PC-9 (cell line): ENCODE data around the gene BCCIP. TPM values are rescaled to one million over a fixed set of nuclear protein-coding genes. Genes with fewer than 3 reads are reported as not detected.

Source experiments
- BruUV-seq: library from RNA; stranded (reverse); fragments of 400-500 nt; replicated peaks from 2 replicates; lab custom pipeline; 2021; lab: Mats Ljungman, UMichigan
- CTCF ChIA-PET: fragments of 300-600 bp; sonication (Branson Sonifier 250); formaldehyde crosslinking; loops from one replicate; lab custom pipeline; 2022; ENCODE audit warnings: antibody characterized with exemption; lab: Charles Lee
- POLR2A ChIA-PET: fragments of 300-600 bp; sonication (Branson Sonifier 250); formaldehyde crosslinking; loops from one replicate; lab custom pipeline; 2022; ENCODE audit warnings: antibody characterized with exemption; ENCODE audit not compliant: unreplicated experiment; lab: Charles Lee
- DNase-seq, 2 experiments: peaks; one replicate each; pipeline versions ENCODE4 v3.0.0 to v3.0.0-alpha.2; 2015 to 2022; ENCODE audit warnings: mixed read lengths in 1 of 2
- H2AFZ ChIP-seq: fragments of 200-600 bp; sonication (generic); 2 replicates; pipeline ENCODE4 v1.8.1; 2017; ENCODE audit warnings: antibody characterized with exemption
- H3F3A ChIP-seq: fragments of 200-600 bp; sonication (generic); 2 replicates; pipeline ENCODE4 v1.8.1; 2017; ENCODE audit warnings: antibody characterized with exemption, mild to moderate bottlenecking, low read depth; ENCODE audit not compliant: insufficient read depth
- H3K27ac ChIP-seq: fragments of 200-600 bp; sonication (generic); 2 replicates; pipeline ENCODE4 v1.6.1; 2016; ENCODE audit warnings: mixed run types
- H3K27me3 ChIP-seq: fragments of 200-600 bp; sonication (generic); 2 replicates; pipeline ENCODE4 v1.6.1; 2016; ENCODE audit warnings: low read depth, mixed run types; ENCODE audit not compliant: insufficient read depth
- H3K36me3 ChIP-seq: fragments of 200-600 bp; sonication (generic); 2 replicates; pipeline ENCODE4 v1.6.1; 2016; ENCODE audit warnings: low read depth, mixed run types
- H3K4me1 ChIP-seq: fragments of 200-600 bp; sonication (generic); replicated peaks from 2 replicates; pipeline ENCODE4 v1.6.1; 2016; ENCODE audit warnings: mixed run types; ENCODE audit not compliant: insufficient read depth
- H3K4me2 ChIP-seq: fragments of 200-600 bp; sonication (generic); 2 replicates; pipeline ENCODE4 v1.6.1; 2017; ENCODE audit warnings: mixed run types
- H3K4me3 ChIP-seq: fragments of 200-600 bp; sonication (generic); 2 replicates; pipeline ENCODE4 v1.6.1; 2016; ENCODE audit warnings: mixed run types
- H3K79me2 ChIP-seq: fragments of 200-600 bp; sonication (generic); 2 replicates; pipeline ENCODE4 v1.6.1; 2017; ENCODE audit warnings: low read depth, mixed run types
- H3K9me2 ChIP-seq: fragments of 200-600 bp; sonication (generic); 2 replicates; pipeline ENCODE4 v1.8.1; 2017; ENCODE audit warnings: mild to moderate bottlenecking; ENCODE audit not compliant: insufficient read depth
- H3K9me3 ChIP-seq: fragments of 200-600 bp; sonication (generic); 2 replicates; pipeline ENCODE4 v1.8.1; 2016; ENCODE audit warnings: low read depth; ENCODE audit not compliant: insufficient read depth
- H4K20me1 ChIP-seq: fragments of 200-600 bp; sonication (generic); 2 replicates; pipeline ENCODE4 v1.8.1; 2017; ENCODE audit not compliant: insufficient read depth
- CTCF ChIP-seq: fragments of 200-600 bp; sonication (generic); conservative IDR thresholded peaks from 2 replicates; pipeline ENCODE4 v1.6.1; 2017; ENCODE audit warnings: mixed run types, antibody characterized with exemption, mild to moderate bottlenecking, moderate library complexity
- EZH2 ChIP-seq: fragments of 200-600 bp; sonication (generic); IDR thresholded peaks from 2 replicates; pipeline ENCODE4 v1.8.0; 2017; ENCODE audit warnings: antibody characterized with exemption, low read depth
- intact Hi-C: fragments of 100-400 bp; cut with micrococcal nuclease; formaldehyde crosslinking; loops from one replicate; pipeline ENCODE4 v1.10.0; 2022; ENCODE audit not compliant: unreplicated experiment
- total RNA-seq: library from RNA; stranded (reverse); gene quantifications from 2 replicates; pipeline ENCODE4 v1.2.3, GENCODE V29; 2021

Gene BCCIP
- total RNA-seq, 1 experiment from 2014 or later: 46.0 TPM

GRCh38 chr10:125797424-125797823 is 25.9 kb upstream of the BCCIP start:
- POLR2A ChIA-PET: interaction anchor here (0.5 to 0.6 kb wide), 2 partner anchors 13 to 750 kb away, joined by 7 to 36 read pairs; no protein-coding TSS in a partner anchor
- intact Hi-C loops: no loop called here

GRCh38 chr10:125797994-125798662 is 25.2 kb upstream of the BCCIP start:
- TF ChIP-seq EZH2 (no peak), CTCF (no peak)
- no peaks in the 10 kb centered on the region for H3F3A ChIP-seq
- H3K27ac ChIP-seq: no peak overlapping the region
- H3K4me3 ChIP-seq: no peak overlapping the region
- H4K20me1 ChIP-seq: no peaks in the 10 kb centered on the region
- H3K4me1 ChIP-seq: no peaks in the 10 kb centered on the region
- no peaks in the 10 kb centered on the region for H3K79me2 ChIP-seq
- H3K27me3 ChIP-seq: no peaks in the 10 kb centered on the region
- ChIA-PET CTCF (no interaction called here), POLR2A (interaction anchor here (0.6 kb wide), 2 partner anchors 750 to 968 kb away, joined by 3 to 36 read pairs; no protein-coding TSS in a partner anchor)
- no peaks in the 10 kb centered on the region for H3K9me3 ChIP-seq
- no peaks in the 10 kb centered on the region for H3K9me2 ChIP-seq
- H3K36me3 ChIP-seq: 0 out of 2 replicates have a peak, but pooled peaks cover 3% of the 10 kb centered on the region
- H3K4me2 ChIP-seq: no peak overlapping the region
- intact Hi-C loops: no loop called here
- no peak for DNase-seq
- no TSS peak for BruUV-seq
- no peak overlapping the region for H2AFZ ChIP-seq

More at GRCh38 chr10:125797424-125797823, 25.9 kb upstream of the BCCIP start:
- CTCF ChIA-PET: interaction anchor here (0.6 kb wide), 1 partner anchor 22 kb away, joined by 3 read pairs; no protein-coding TSS in a partner anchor
- Histone ChIP-seq H3K27me3 (no peaks in the 10 kb centered on the region), H3K4me1 (no peaks in the 10 kb centered on the region), H3K79me2 (no peaks in the 10 kb centered on the region), H3K9me3 (no peaks in the 10 kb centered on the region), H4K20me1 (no peaks in the 10 kb centered on the region), H3K27ac (no peak overlapping the region), H3F3A (no peaks in the 10 kb centered on the region), H3K9me2 (no peaks in the 10 kb centered on the region), H2AFZ (no peak overlapping the region), H3K4me2 (no peak overlapping the region), H3K36me3 (0 out of 2 replicates have a peak, but pooled peaks cover 3% of the 10 kb centered on the region), H3K4me3 (no peak overlapping the region)
- no TSS peak for BruUV-seq
- no peak for DNase-seq
- TF ChIP-seq EZH2: no peak
- no peak for TF ChIP-seq CTCF

DNA sequence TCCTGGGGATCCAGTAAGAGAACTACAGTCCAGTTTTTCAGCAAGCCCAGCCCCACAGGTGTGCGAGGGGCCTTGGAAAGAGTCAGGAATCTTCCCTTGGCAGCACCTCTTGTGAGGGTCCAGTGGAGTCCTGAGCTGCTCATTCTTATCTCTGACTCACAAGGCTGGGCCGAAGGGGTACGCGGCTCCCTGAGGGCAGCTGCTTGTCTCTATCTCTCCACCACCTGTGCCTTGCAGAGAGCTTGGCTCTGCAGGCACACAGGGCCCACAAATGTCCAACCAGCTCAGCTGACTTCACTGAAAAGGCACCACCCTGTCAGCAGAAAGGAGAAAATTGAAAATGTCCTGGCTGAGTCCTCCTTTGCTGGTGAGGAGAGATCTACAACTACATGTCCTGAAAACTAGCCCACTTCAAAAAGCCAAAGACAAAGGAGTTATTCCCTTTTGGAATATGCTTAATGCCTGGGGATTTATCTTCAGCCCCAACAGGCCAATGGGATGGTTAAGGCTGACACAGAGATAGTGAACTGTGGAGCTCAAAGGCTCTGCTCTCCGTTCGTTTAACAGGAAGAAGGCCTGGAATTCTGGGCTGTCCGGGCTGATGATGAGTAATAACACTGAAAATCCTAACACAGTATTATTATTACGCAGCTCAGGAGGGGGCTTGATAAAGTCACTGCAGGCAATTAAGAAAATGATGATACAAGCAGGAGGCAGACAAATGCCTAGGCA is 23.7 kb upstream of the BCCIP start:
- CTCF ChIA-PET: no interaction called here
- no peak for DNase-seq
- Histone ChIP-seq H3K36me3 (no peaks in the 10 kb centered on the region), H2AFZ (no peak overlapping the region), H3K79me2 (no peaks in the 10 kb centered on the region), H3K4me1 (no peaks in the 10 kb centered on the region), H4K20me1 (no peaks in the 10 kb centered on the region), H3K9me2 (no peaks in the 10 kb centered on the region), H3K4me2 (no peak overlapping the region), H3K4me3 (no peak overlapping the region), H3K27me3 (no peaks in the 10 kb centered on the region), H3K27ac (no peak overlapping the region), H3F3A (no peaks in the 10 kb centered on the region), H3K9me3 (no peaks in the 10 kb centered on the region)
- POLR2A ChIA-PET: interaction anchor here (0.6 to 0.7 kb wide), 2 partner anchors 18 to 37 kb away, joined by 11 to 26 read pairs; no protein-coding TSS in a partner anchor
- no TSS peak for BruUV-seq
- intact Hi-C loops: no loop called here
- TF ChIP-seq CTCF (no peak), EZH2 (no peak)
